Rectal smooth muscle tissue (tissue), 1 donor: ENCODE results near the gene FAM217A.
"Not testable (repeated sequence)": the region's sequence is repeated elsewhere in the genome, so short reads cannot be mapped to it uniquely, and the experiment has no call there.

Experiments
- H3K27ac ChIP-seq: one replicate; pipeline ENCODE4 v1.7.0; 2013; ENCODE audit warnings: low read depth, low read length, inconsistent platforms
- H3K27me3 ChIP-seq: one replicate; pipeline ENCODE4 v1.7.0; 2013; ENCODE audit warnings: low read length; ENCODE audit not compliant: control insufficient read depth, insufficient read depth
- H3K36me3 ChIP-seq: one replicate; pipeline ENCODE4 v1.7.0; 2013; ENCODE audit warnings: low read length; ENCODE audit not compliant: control insufficient read depth, insufficient read depth
- H3K4me1 ChIP-seq: one replicate; pipeline ENCODE4 v1.7.0; 2013; ENCODE audit warnings: low read length; ENCODE audit not compliant: control insufficient read depth, insufficient read depth
- H3K4me3 ChIP-seq: one replicate; pipeline ENCODE4 v1.7.0; 2013; ENCODE audit warnings: low read length
- H3K9ac ChIP-seq: one replicate; pipeline ENCODE4 v1.7.0; 2013; ENCODE audit warnings: low read length

FAM217A gene

GRCh38 chr6:4107873-4108272 is 28.9 kb upstream of the FAM217A start:
- Histone ChIP-seq H3K27me3 (no peaks in the 10 kb centered on the region), H3K4me1 (no peaks in the 10 kb centered on the region), H3K9ac (no peak overlapping the region), H3K27ac (no peak overlapping the region), H3K4me3 (no peak overlapping the region), H3K36me3 (no peaks in the 10 kb centered on the region)

GRCh38 chr6:4105980-4106536 is 27.1 kb upstream of the FAM217A start:
- no peaks in the 10 kb centered on the region for H3K4me1 ChIP-seq
- no peak overlapping the region for H3K9ac ChIP-seq
- H3K4me3 ChIP-seq, result no peak overlapping the region
- no peak overlapping the region for H3K27ac ChIP-seq
- H3K27me3 ChIP-seq, result no peaks in the 10 kb centered on the region
- H3K36me3 ChIP-seq, result no peaks in the 10 kb centered on the region

- Histone ChIP-seq H3K27ac (no peak overlapping the region), H3K36me3 (no peaks in the 10 kb centered on the region), H3K4me3 (no peak overlapping the region), H3K27me3 (no peaks in the 10 kb centered on the region), H3K4me1 (no peaks in the 10 kb centered on the region), H3K9ac (no peak overlapping the region)
These were observed 25.0 kb upstream of the FAM217A start for GRCh38 chr6:4103929-4104328.

- H3K9ac ChIP-seq, result no peak overlapping the region
These were observed 23.8 kb upstream of the FAM217A start for GRCh38 chr6:4102687-4103244.

GRCh38 chr6:4101298-4101697 is 22.4 kb upstream of the FAM217A start:
- Histone ChIP-seq H3K27ac (no peak overlapping the region), H3K27me3 (no peaks in the 10 kb centered on the region), H3K4me1 (no peaks in the 10 kb centered on the region), H3K9ac (no peak overlapping the region), H3K36me3 (no peaks in the 10 kb centered on the region), H3K4me3 (no peak overlapping the region)

More at GRCh38 chr6:4102687-4103244, 23.8 kb upstream of the FAM217A start:
- no peaks in the 10 kb centered on the region for H3K27me3 ChIP-seq
- no peaks in the 10 kb centered on the region for H3K36me3 ChIP-seq
- no peak overlapping the region for H3K4me3 ChIP-seq
- H3K4me1 ChIP-seq, result no peaks in the 10 kb centered on the region
- H3K27ac ChIP-seq, result no peak overlapping the region

- Histone ChIP-seq H3K4me3 (no peak overlapping the region), H3K27ac (no peak overlapping the region), H3K4me1 (no peaks in the 10 kb centered on the region), H3K27me3 (no peaks in the 10 kb centered on the region), H3K36me3 (no peaks in the 10 kb centered on the region), H3K9ac (no peak overlapping the region)
These were observed 21.7 kb upstream of the FAM217A start for GRCh38 chr6:4100655-4101054.

- Histone ChIP-seq H3K27me3 (no peaks in the 10 kb centered on the region), H3K4me1 (no peaks in the 10 kb centered on the region), H3K36me3 (no peaks in the 10 kb centered on the region), H3K4me3 (no peak overlapping the region), H3K9ac (no peak overlapping the region), H3K27ac (no peak overlapping the region)
These were observed 14.4 kb upstream of the FAM217A start for GRCh38 chr6:4093288-4093687.

GRCh38 chr6:4091941-4092340 is 13.0 kb upstream of the FAM217A start:
- Histone ChIP-seq H3K4me3 (no peak overlapping the region), H3K36me3 (no peaks in the 10 kb centered on the region), H3K27ac (no peak overlapping the region), H3K27me3 (no peaks in the 10 kb centered on the region), H3K4me1 (no peaks in the 10 kb centered on the region), H3K9ac (no peak overlapping the region)

GRCh38 chr6:4090043-4090442 is 11.1 kb upstream of the FAM217A start:
- not testable (repeated sequence) for H3K4me3 ChIP-seq, H3K4me1 ChIP-seq, H3K9ac ChIP-seq, H3K36me3 ChIP-seq, H3K27me3 ChIP-seq, H3K27ac ChIP-seq

GRCh38 chr6:4088704-4089103 is 9.8 kb upstream of the FAM217A start:
- H3K27ac ChIP-seq, result no peak overlapping the region
- no peak overlapping the region for H3K4me3 ChIP-seq

GRCh38 chr6:4085332-4085700 is 6.4 kb upstream of the FAM217A start:
- Histone ChIP-seq H3K4me1 (no peaks in the 10 kb centered on the region), H3K9ac (no peak overlapping the region), H3K36me3 (no peaks in the 10 kb centered on the region), H3K27ac (no peak overlapping the region), H3K27me3 (no peaks in the 10 kb centered on the region), H3K4me3 (no peak overlapping the region)

More at GRCh38 chr6:4088704-4089103, 9.8 kb upstream of the FAM217A start:
- H3K27me3 ChIP-seq, result no peaks in the 10 kb centered on the region
- no peaks in the 10 kb centered on the region for H3K4me1 ChIP-seq
- H3K9ac ChIP-seq, result no peak overlapping the region
- no peaks in the 10 kb centered on the region for H3K36me3 ChIP-seq

- Histone ChIP-seq H3K4me3 (no peak overlapping the region), H3K27ac (no peak overlapping the region), H3K27me3 (no peaks in the 10 kb centered on the region)
These were observed 5.8 kb upstream of the FAM217A start for GRCh38 chr6:4084444-4085331.

More at GRCh38 chr6:4084444-4085331, 5.8 kb upstream of the FAM217A start:
- Histone ChIP-seq H3K36me3 (no peaks in the 10 kb centered on the region), H3K4me1 (no peaks in the 10 kb centered on the region), H3K9ac (no peak overlapping the region)
